T-helper 2 cell treated with Interferon-gamma antibody and Interleukin-4, amounts not matched to agents 5 μg/mL and 100 μg/mL, for 36 hours (primary cell): ENCODE data around the gene STX1B.
A peak's percentile ranks its signal among the peaks of the same experiment; 100 is the strongest.

Source experiments
- DNase-seq: peaks from one replicate; pipeline ENCODE4 v3.0.0; 2021; ENCODE audit warnings: low spot score
- H3K27ac Mint-ChIP-seq: one replicate; pipeline ENCODE4 v1.8.0; 2021; ENCODE audit warnings: mild to moderate bottlenecking, mixed read lengths
- H3K27me3 Mint-ChIP-seq: one replicate; pipeline ENCODE4 v1.8.0; 2021; ENCODE audit warnings: low read depth, mixed read lengths
- H3K36me3 Mint-ChIP-seq: one replicate; pipeline ENCODE4 v1.8.0; 2021; ENCODE audit warnings: low read depth, mixed read lengths
- H3K4me1 Mint-ChIP-seq: one replicate; pipeline ENCODE4 v1.8.0; 2021; ENCODE audit warnings: low read depth, mixed read lengths
- H3K4me3 Mint-ChIP-seq: one replicate; pipeline ENCODE4 v1.8.0; 2022; ENCODE audit warnings: mild to moderate bottlenecking, moderate library complexity, mixed read lengths
- H3K9me3 Mint-ChIP-seq: one replicate; pipeline ENCODE4 v1.8.0; 2021; ENCODE audit warnings: mixed read lengths

STX1B gene

DNA sequence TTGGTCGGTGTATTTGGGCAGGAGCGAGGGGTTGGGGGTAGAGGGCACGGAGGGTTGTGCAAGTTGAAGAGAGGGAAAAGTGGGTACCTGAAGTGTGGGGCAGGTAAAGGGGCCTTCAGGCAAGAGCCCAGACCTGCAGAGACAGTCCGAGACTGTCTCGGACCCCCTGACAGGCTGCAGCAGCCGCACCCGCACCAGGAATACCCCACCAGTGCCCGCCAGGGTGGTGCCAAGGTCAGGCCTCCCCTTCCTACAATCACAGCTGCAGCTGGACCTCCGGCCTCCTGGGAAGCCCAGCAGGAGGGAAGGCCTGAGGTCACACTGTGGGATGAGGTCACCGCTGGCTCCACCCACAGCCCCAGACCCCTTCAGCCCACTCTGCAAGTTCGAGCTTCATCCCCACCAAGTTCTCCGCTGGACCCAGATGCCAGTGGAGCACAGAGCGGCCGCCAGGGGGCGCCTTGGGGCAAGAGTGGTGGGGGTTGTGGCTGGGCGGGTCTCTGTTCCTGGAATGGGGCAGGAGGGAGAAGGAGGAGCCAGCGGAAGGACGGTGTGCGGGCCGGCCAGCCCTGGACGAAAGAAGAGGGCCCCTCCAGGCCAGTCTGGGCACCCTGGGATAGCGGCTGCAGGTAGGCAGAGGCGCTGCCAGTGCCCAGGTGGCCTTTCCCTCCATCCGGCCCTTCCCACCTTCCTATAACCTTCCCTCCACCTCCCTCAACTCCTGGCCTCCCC, 25.6 kb downstream of the STX1B start, which contains the start of gene HSD3B7:
TSS of gene HSD3B7 (plus strand) at position 539 of the 732 bp plus-strand sequence. CDS start 452 bp downstream, outside the sequence.
- DNase-seq, result peak; percentile 72
- Mint-ChIP-seq H3K4me1 (peaks cover 3% of the 10 kb centered on the region), H3K27ac (peak within 1 kb of the TSS; percentile 41), H3K4me3 (peak within 1 kb of the TSS; percentile 5), H3K27me3 (no peaks in the 10 kb centered on the region), H3K36me3 (peaks cover 20% of the 10 kb centered on the region), H3K9me3 (no peaks in the 10 kb centered on the region)

DNA sequence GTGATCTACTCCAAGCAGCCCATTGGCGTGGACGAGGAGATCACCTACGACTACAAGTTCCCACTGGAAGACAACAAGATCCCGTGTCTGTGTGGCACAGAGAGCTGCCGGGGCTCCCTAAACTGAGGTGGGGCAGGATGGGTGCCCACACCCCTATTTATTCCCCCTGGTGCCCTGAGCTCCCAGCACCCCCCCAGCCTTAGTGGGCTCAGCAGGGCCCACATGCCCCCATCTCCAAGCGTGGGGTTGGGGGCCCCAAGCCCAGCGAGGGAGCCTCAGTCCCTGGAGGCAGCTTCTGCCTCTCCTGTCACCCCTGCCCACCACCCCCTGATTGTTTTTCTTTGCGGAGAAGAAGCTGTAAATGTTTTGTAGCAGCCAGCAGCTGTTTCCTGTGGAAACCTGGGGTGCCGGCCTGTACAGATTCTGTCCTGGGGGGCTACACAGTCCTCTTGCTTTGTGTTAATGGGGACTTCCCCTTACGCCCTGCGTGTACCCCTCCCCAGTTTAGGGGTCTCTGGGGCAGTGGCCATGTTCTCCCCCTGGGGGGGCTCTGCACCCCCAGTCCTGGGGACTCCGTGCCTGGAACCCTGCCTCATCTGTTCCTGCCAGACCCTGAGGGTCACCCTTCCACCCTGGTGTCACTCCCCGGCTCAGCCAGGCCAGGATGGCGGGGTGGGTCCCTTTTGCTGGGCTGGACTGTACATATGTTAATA, 26.4 kb downstream of the STX1B start:
- H3K4me3 Mint-ChIP-seq, result no peak overlapping the region
- peaks cover 3% of the 10 kb centered on the region for H3K4me1 Mint-ChIP-seq
- H3K27ac Mint-ChIP-seq, result no peak overlapping the region
- H3K27me3 Mint-ChIP-seq, result no peaks in the 10 kb centered on the region
- DNase-seq, result no peak
- no peaks in the 10 kb centered on the region for H3K9me3 Mint-ChIP-seq
- peaks cover 20% of the 10 kb centered on the region for H3K36me3 Mint-ChIP-seq

DNA sequence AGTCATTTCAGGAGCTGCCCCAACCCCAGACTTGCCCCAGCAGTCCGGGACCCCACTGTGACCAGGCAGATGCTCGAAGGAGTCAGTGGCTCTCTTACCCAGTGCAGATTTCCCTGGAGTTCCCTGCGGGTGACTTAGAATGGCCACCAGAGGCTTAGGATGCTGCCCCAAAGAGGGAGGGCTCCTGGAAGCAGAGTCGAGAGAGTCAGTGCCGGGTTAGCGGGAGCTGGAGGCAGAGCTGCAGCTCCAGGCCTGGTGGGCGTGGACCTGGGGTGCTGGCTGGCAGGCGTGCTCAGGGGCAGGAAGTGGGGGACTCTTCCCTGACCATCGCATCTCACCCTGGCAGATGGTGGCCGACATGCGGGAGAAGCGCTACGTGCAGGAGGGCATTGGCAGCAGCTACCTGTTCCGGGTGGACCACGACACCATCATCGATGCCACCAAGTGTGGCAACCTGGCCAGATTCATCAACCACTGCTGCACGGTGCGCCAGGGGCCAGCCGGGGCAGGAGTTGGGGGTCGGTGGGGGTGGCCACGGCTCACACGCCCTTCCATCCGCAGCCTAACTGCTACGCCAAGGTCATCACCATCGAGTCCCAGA, 27.0 kb downstream of the STX1B start:
- H3K36me3 Mint-ChIP-seq, result peaks cover 24% of the 10 kb centered on the region
- peaks cover 3% of the 10 kb centered on the region for H3K4me1 Mint-ChIP-seq
- no peak overlapping the region for H3K4me3 Mint-ChIP-seq
- no peaks in the 10 kb centered on the region for H3K27me3 Mint-ChIP-seq
- no peak overlapping the region for H3K27ac Mint-ChIP-seq
- no peaks in the 10 kb centered on the region for H3K9me3 Mint-ChIP-seq
- no peak for DNase-seq

DNA sequence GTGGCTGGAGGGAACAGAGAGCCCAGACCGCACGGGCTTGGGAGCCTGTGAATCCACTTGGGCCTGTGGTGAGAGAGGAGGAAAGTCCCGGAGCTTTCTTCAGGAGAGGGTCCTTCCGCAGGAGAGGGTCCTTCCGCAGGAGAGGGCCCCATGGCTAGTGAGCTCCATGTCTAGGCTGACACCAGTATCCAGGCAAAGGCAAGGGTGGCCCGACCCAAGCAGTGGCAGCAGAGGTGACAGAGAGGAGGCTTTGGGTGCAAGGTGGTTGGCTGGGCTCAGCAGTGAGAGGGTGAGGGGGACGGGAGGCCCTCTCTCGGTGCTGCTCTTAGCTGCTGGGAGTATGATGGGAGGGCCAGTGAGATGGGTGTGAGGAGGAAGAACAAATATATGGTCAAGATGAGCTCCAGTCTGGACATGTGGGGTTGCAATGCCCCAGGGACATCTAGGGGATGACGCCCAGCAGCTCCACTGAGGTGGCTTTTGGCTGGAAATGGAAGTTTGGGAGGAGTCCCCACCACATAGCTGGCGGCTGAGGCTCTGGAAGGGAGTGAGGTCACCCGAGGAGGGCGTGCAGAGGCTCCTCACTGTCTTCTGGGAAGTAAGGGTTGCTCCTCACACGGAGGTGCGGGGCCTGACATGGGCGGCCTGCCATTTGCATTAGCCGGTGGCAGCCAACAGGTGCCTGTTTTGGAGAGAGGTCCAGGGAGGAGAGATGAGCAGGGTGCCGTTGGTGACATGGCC, 27.7 kb downstream of the STX1B start:
- Mint-ChIP-seq H3K36me3 (peaks cover 24% of the 10 kb centered on the region), H3K4me3 (no peak overlapping the region), H3K4me1 (peaks cover 3% of the 10 kb centered on the region), H3K27ac (peak overlapping the region; percentile 36), H3K9me3 (no peaks in the 10 kb centered on the region), H3K27me3 (no peaks in the 10 kb centered on the region)
- DNase-seq, result no peak

DNA sequence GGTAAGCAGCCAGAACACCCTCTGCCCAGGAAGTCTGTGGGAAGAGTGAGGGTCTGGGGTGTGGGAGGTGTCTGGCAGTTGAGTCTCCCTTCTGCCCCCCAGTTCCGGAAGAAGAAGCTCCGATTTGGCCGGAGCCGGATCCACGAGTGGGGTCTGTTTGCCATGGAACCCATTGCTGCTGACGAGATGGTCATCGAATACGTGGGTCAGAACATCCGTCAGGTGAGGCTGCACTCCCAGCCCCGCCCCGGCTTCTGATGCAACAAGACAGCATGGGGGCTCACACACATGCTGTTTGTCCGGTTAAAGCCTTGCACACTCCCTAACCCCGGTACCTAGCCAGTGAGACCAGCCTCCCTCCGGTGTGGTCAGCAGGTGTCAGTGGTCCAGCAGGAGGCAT, 29.5 kb downstream of the STX1B start:
- Mint-ChIP-seq H3K4me3 (no peak overlapping the region), H3K27me3 (no peaks in the 10 kb centered on the region), H3K4me1 (peaks cover 3% of the 10 kb centered on the region), H3K36me3 (peaks cover 31% of the 10 kb centered on the region), H3K9me3 (no peaks in the 10 kb centered on the region), H3K27ac (no peak overlapping the region)
- DNase-seq, result no peak

DNA sequence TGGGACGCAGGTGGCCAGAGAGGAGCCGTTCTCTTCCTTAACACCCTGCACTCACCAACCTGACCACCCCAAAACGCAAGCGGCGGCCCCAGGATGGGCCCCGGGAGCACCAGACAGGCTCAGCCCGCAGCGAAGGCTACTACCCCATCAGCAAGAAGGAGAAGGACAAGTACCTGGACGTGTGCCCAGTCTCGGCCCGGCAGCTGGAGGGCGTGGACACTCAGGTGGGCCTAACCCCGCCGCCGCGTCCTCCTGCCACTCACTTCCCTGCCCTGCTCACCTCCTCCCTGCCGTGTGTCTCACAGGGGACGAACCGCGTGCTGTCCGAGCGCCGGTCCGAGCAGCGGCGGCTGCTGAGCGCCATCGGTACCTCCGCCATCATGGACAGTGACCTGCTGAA, 30.0 kb downstream of the STX1B start:
- Mint-ChIP-seq H3K27ac (no peak overlapping the region), H3K27me3 (no peaks in the 10 kb centered on the region), H3K4me1 (peaks cover 3% of the 10 kb centered on the region), H3K36me3 (peaks cover 36% of the 10 kb centered on the region), H3K4me3 (no peak overlapping the region), H3K9me3 (no peaks in the 10 kb centered on the region)
- DNase-seq, result no peak

DNA sequence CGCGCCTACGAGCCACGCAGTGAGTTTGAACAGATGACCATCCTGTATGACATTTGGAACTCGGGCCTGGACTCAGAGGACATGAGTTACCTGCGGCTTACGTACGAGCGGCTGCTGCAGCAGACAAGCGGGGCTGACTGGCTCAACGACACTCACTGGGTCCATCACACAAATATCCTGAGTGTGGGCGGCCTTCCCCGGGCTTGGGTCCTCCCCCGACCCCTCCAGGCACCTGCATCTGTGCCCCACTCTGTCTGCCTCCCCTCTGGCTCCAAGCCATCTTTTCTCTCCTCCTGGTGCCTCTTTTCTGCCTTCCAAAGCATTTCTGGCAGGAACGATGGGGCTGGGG, 30.4 kb downstream of the STX1B start:
- Mint-ChIP-seq H3K27me3 (no peaks in the 10 kb centered on the region), H3K9me3 (no peaks in the 10 kb centered on the region), H3K27ac (no peak overlapping the region), H3K4me3 (no peak overlapping the region), H3K36me3 (peaks cover 36% of the 10 kb centered on the region), H3K4me1 (no peaks in the 10 kb centered on the region)
- DNase-seq, result no peak

DNA sequence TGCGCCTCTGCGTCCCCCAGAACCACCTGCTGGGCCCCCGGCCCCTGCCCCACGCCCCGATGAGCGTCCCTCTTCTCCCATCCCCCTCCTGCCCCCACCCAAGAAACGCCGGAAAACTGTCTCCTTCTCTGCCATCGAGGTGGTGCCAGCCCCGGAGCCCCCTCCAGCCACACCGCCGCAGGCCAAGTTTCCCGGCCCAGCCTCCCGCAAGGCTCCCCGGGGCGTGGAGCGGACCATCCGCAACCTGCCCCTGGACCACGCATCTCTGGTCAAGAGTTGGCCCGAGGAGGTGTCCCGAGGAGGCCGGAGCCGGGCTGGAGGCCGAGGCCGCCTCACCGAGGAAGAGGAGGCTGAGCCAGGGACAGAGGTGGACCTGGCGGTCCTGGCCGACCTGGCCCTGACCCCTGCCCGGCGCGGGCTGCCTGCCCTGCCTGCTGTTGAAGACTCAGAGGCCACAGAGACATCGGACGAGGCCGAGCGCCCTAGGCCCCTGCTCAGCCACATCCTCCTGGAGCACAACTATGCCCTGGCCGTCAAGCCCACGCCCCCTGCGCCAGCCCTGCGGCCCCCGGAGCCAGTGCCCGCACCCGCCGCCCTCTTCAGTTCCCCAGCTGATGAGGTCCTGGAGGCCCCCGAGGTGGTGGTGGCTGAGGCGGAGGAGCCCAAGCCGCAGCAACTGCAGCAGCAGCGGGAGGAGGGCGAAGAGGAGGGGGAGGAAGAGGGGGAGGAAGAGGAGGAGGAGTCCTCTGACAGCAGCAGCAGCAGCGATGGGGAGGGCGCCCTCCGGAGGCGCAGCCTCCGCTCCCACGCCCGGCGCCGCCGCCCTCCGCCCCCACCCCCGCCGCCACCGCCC, 31.0 kb downstream of the STX1B start:
- Mint-ChIP-seq H3K36me3 (peaks cover 37% of the 10 kb centered on the region), H3K27me3 (no peaks in the 10 kb centered on the region), H3K4me1 (no peaks in the 10 kb centered on the region), H3K27ac (no peak overlapping the region), H3K4me3 (no peak overlapping the region), H3K9me3 (no peaks in the 10 kb centered on the region)
- DNase-seq, result no peak

DNA sequence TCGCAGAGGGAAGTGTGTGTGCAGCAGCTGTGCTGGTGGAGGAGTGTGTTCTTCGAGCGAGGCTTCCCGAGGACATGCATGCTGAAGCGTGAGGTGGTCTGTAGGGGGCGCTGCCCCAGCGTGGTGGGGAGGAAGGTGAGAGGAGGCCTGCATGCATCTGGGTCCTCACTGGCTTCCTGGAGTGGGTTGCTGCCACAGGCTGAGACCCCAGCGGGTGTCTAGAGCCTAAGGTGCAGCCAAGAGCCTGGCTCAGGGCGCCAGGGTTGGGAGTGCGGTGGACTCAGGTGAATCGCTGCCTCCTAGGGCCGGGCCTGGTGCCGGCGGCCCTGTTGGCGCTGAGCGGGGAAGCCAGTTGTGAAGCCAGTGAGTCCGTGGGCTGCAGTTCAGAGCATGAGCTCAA, 32.9 kb downstream of the STX1B start:
- Mint-ChIP-seq H3K27ac (no peak overlapping the region), H3K9me3 (no peaks in the 10 kb centered on the region), H3K27me3 (no peaks in the 10 kb centered on the region), H3K36me3 (peaks cover 48% of the 10 kb centered on the region), H3K4me1 (peaks cover 5% of the 10 kb centered on the region), H3K4me3 (no peak overlapping the region)
- DNase-seq, result no peak

DNA sequence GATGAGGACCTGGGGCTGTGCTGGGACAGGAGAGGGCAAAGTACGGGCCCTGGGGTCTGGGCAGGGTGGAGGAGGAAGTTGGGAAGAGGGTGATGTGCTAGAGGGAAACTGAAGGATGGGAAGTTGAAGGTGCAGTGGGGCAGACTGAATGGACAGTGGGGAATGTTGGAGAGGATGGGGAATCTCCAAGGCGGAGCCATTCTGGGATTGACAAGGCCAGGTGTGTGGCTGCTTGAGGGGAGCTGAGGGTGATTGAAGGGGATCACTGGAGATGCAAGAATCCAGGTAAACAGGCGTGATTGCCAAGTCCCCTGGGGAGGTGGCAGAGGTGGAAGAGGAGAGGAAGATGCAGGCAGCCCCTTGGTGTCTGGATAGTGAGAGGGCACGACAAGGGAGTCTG, 34.0 kb downstream of the STX1B start:
- no peak for DNase-seq
- Mint-ChIP-seq H3K9me3 (no peaks in the 10 kb centered on the region), H3K4me3 (no peak overlapping the region), H3K36me3 (peaks cover 52% of the 10 kb centered on the region), H3K27me3 (no peaks in the 10 kb centered on the region), H3K27ac (no peak overlapping the region), H3K4me1 (peaks cover 5% of the 10 kb centered on the region)

DNA sequence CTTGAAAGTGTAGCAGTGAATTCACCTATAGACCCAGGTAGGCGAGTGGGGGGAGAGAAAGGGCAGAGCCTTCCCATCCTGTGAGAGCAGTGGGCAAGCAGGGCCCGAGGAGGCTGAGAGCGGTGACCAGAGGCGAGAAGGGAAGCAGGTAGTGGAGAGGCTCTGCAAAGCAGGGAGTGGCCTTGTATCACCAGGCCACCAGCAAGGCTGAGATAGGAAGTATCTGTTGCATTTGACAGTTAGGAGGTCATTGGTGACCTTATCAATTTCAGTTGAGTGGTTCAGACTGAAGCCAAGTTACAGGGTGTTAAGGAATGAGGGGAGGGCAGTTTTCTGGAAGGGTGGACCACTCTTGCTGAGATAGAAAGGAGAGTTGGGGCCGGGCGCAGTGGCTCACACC, 36.1 kb downstream of the STX1B start:
- Mint-ChIP-seq H3K27me3 (no peaks in the 10 kb centered on the region), H3K36me3 (peaks cover 63% of the 10 kb centered on the region), H3K27ac (no peak overlapping the region), H3K9me3 (no peaks in the 10 kb centered on the region), H3K4me3 (no peak overlapping the region), H3K4me1 (peaks cover 5% of the 10 kb centered on the region)
- DNase-seq, result no peak

DNA sequence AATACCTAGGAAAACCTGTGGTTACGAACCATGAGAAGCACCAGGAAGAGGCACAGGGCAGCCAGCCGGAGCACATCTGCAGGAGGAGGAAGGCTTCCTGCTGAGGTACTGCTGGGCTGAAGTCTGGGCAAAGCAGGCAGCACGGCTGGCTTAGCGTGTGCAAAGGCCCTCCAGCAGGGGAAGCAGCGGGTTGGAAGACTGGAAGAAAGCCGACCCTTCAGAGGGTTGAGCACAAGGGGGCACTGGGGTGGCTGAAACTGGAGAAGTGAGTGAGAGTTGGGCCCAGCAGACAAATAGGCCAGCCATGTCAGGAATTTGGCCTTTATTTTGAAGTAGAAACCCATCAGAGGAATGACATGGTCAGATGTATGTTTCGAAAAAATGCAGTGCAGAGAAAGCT, 37.6 kb downstream of the STX1B start:
- Mint-ChIP-seq H3K9me3 (no peaks in the 10 kb centered on the region), H3K36me3 (peaks cover 65% of the 10 kb centered on the region), H3K27me3 (no peaks in the 10 kb centered on the region), H3K4me1 (peaks cover 5% of the 10 kb centered on the region), H3K4me3 (no peak overlapping the region), H3K27ac (peak overlapping the region; percentile 3)
- DNase-seq, result no peak

DNA sequence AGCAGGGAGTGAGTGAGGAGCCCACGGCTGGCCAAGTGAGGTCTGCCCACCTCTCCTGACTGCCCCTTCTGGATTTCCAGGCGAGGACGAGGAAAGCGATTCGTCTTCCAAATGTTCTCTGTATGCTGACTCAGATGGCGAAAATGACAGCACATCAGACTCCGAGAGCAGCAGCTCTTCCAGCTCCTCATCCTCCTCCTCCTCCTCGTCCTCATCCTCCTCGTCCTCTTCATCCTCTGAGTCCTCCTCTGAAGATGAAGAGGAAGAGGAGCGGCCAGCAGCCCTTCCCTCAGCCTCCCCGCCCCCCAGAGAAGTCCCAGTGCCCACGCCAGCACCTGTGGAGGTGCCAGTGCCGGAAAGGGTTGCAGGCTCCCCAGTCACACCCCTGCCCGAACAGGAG, 39.1 kb downstream of the STX1B start:
- peaks cover 71% of the 10 kb centered on the region for H3K36me3 Mint-ChIP-seq
- no peak overlapping the region for H3K27ac Mint-ChIP-seq

More for the DNA sequence above, 39.1 kb downstream of the STX1B start:
- Mint-ChIP-seq H3K4me3 (no peak overlapping the region), H3K4me1 (peaks cover 5% of the 10 kb centered on the region), H3K9me3 (no peaks in the 10 kb centered on the region), H3K27me3 (no peaks in the 10 kb centered on the region)
- no peak for DNase-seq
